NT2/D1 (cell line): Measurements from ENCODE around the gene SLFN13.
A peak's percentile ranks its signal among the peaks of the same experiment; 100 is the strongest.
"Not testable (repeated sequence)": the region's sequence is repeated elsewhere in the genome, so short reads cannot be mapped to it uniquely, and the experiment has no call there.

Source experiments
- DNase-seq: peaks from one replicate; pipeline ENCODE4 v3.0.0-alpha.2; 2011; ENCODE audit warnings: low read depth, low spot score
- H3K27me3 ChIP-seq: 2 replicates; pipeline ENCODE4 v1.6.0; 2011; ENCODE audit warnings: mild to moderate bottlenecking; ENCODE audit not compliant: insufficient read length, insufficient read depth
- H3K36me3 ChIP-seq: 2 replicates; pipeline ENCODE4 v1.6.1; 2011; ENCODE audit warnings: mild to moderate bottlenecking, low read length, mixed read lengths; ENCODE audit not compliant: insufficient read depth, insufficient read length
- H3K4me1 ChIP-seq: 2 replicates; pipeline ENCODE4 v1.5.1; 2011; ENCODE audit not compliant: insufficient read depth, insufficient read length
- H3K4me3 ChIP-seq: 2 replicates; pipeline ENCODE4 v1.5.1; 2011; ENCODE audit warnings: low read depth; ENCODE audit not compliant: insufficient read length
- H3K9ac ChIP-seq: 2 replicates; pipeline ENCODE4 v1.6.0; 2011; ENCODE audit warnings: low read depth; ENCODE audit not compliant: insufficient read length
- H3K9me3 ChIP-seq: 2 replicates; pipeline ENCODE4 v1.5.1; 2011; ENCODE audit warnings: mild to moderate bottlenecking, low read length; ENCODE audit not compliant: insufficient read depth
- SUZ12 ChIP-seq: IDR thresholded peaks from 2 replicates; pipeline ENCODE4 v1.6.1; 2011; ENCODE audit not compliant: insufficient read length, insufficient read depth; ENCODE audit errors: extremely low read depth
- YY1 ChIP-seq: IDR thresholded peaks from 2 replicates; pipeline ENCODE4 v1.6.1; 2011; ENCODE audit not compliant: insufficient read length, insufficient read depth
- ZNF274 ChIP-seq: IDR thresholded peaks from 2 replicates; pipeline ENCODE4 v1.6.1; 2011; ENCODE audit warnings: mild to moderate bottlenecking, low read depth, low read length

SLFN13 gene

DNA sequence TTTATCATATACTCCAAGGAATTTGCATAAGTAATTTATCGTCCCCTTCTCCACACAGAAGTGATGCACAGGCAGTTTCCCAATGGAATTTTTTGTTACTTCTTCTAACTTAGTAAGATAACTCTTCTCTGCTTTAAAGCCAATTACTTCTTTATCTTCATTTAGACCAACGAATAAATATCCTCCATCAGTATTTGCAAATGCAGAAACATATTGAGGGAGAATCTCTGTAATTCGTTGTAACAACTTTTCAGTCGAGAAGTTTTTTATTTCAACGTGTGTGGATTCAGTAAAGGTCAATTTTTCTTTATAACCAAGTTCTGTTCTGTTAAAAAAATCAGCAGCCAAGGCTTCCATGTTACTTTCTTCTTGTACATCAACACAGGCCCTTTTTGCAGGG lies 30.7 kb upstream of the SLFN13 start:
- Histone ChIP-seq H3K27me3 (peaks cover 8% of the 10 kb centered on the region), H3K9me3 (peaks cover 13% of the 10 kb centered on the region; the same call in 1 of the 2 replicates), H3K36me3 (no peaks in the 10 kb centered on the region), H3K9ac (no peak overlapping the region), H3K4me1 (no peaks in the 10 kb centered on the region), H3K4me3 (no peak overlapping the region)
- TF ChIP-seq SUZ12 (no peak), ZNF274 (no peak), YY1 (no peak)
- DNase-seq = no peak

DNA sequence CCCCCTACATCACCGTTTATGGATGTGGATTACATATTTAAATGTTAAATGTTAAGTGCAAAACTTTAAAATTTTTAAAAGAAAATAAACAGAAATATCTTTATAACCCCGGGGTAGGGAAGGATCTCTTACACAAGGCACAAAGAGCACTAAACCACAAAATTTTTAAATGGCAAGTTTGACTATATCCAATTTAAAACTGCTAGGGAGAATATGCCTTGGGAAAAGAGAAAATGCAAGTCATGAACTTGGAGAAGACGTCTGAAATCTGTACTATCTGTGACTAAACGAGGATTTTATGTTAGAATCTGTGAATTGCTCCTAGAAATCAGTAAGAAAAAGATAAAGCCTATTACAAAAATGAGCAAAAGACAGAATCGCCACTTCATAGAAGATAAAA lies 28.7 kb upstream of the SLFN13 start:
- H3K4me1 ChIP-seq = no peaks in the 10 kb centered on the region
- peaks cover 7% of the 10 kb centered on the region for H3K27me3 ChIP-seq
- TF ChIP-seq YY1 = no peak
- no peak overlapping the region for H3K9ac ChIP-seq
- H3K9me3 ChIP-seq = no peaks in the 10 kb centered on the region
- no peak for DNase-seq
- no peaks in the 10 kb centered on the region for H3K36me3 ChIP-seq
- no peak overlapping the region for H3K4me3 ChIP-seq

DNA sequence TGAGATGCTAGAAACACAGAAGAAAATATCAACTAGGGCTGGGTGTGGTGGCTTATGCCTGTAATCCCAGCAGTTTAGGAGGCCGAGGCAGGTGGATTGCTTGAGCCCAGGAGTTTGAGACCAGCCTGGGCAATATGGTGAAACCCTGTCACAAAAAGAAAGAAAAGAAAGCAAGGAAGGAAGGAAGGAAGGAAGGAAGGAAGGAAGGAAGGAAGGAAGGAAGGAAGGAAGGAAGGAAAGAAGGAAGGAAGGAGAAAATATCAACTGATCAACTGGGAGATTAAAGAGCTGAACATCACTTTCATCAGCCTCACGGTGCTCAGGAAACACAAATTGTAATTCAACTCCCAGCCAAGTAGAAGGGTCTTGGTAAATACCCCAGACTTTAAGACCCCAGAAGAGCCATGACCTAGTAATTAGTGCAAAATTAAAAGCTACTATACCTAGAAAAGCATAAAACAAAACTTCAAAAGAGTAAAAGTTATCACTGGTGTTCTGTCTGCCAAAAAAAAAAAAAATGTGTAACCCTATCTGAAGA lies 27.8 kb upstream of the SLFN13 start:
- no peak overlapping the region for H3K4me3 ChIP-seq
- H3K27me3 ChIP-seq = peaks cover 7% of the 10 kb centered on the region
- TF ChIP-seq ZNF274 (no peak), SUZ12 (no peak), YY1 (no peak)
- DNase-seq = no peak
- H3K36me3 ChIP-seq = no peaks in the 10 kb centered on the region
- H3K4me1 ChIP-seq = no peaks in the 10 kb centered on the region
- no peaks in the 10 kb centered on the region for H3K9me3 ChIP-seq
- H3K9ac ChIP-seq = no peak overlapping the region

DNA sequence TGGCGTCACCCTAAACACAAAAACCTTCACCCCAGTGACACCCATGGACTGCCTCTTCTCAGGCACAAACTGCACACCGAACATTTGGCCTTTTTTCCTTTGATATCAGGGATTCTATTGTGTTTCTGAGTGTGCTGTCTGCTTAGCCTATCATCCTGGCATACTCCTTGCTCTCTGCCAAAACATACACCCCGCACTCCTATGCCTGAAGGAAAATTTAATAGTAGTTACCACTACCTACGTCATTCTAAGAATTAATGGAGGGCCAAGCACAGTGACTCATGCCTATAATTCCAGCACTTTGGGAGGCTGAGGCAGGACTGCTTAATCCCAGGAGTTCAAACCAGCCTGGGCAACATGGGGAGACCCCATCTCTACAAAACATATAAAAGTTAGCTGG lies 19.9 kb upstream of the SLFN13 start:
- H3K36me3 ChIP-seq = no peaks in the 10 kb centered on the region
- H3K27me3 ChIP-seq = no peaks in the 10 kb centered on the region
- DNase-seq = no peak
- TF ChIP-seq SUZ12 = no peak
- TF ChIP-seq ZNF274 = no peak
- no peak for TF ChIP-seq YY1
- no peaks in the 10 kb centered on the region for H3K4me1 ChIP-seq
- H3K9ac ChIP-seq = no peak overlapping the region
- H3K9me3 ChIP-seq = no peaks in the 10 kb centered on the region
- H3K4me3 ChIP-seq = no peak overlapping the region

DNA sequence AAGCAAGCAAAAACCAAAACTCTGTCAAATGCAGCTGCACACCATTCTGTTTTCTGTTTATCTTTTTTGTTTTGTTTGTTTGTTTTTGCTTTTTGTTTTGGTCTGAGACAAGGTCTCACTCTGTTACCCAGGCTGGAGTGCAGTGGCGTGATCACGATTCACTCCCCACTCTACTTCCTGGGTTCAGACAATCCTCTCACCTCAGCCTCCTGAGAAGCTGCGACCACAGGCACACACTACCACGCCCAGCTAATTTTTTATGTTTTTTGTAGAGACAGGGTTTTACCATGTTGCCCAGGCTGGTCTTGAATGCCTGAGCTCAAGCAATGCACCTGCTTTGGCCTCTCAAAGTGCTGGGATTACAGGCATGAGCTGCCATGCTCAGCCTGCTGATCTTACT lies 19.3 kb upstream of the SLFN13 start:
- Histone ChIP-seq H3K4me3 (no peak overlapping the region), H3K9ac (no peak overlapping the region), H3K36me3 (no peaks in the 10 kb centered on the region), H3K9me3 (no peaks in the 10 kb centered on the region), H3K4me1 (no peaks in the 10 kb centered on the region), H3K27me3 (peaks cover 3% of the 10 kb centered on the region)
- TF ChIP-seq ZNF274 (no peak), SUZ12 (no peak), YY1 (no peak)
- DNase-seq = no peak

DNA sequence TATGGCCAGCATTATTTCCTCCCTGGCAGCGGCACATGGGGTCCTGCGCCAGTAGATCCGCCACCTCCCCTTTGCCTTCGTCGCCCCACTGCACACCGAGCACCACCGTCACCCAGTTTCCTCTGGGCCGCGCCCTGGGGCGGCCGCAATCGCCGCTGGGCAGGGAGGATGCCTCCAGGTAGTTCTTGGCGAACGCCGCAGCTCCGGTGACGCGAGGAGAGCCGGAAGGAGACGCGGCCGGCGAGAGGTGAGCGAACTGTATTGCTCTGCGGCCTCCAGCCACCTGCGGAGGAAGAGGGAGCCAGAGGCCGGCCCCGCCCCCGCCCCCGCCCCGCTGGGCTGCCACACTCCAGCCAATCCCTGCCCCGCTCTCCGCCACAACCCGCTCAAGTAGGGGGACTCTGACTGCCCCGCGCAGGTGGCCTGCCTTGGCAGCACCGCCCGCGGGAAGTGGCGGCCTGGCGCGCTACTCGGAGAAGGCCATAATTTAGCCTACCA lies 11.8 kb upstream of the SLFN13 start:
- no peak for TF ChIP-seq ZNF274
- TF ChIP-seq YY1 = no peak
- TF ChIP-seq SUZ12 = no peak
- DNase-seq = no peak
- Histone ChIP-seq H3K36me3 (no peaks in the 10 kb centered on the region), H3K27me3 (peaks cover 35% of the 10 kb centered on the region), H3K4me3 (peak overlapping the region; percentile 39), H3K9ac (peak overlapping the region; percentile 42), H3K4me1 (no peaks in the 10 kb centered on the region), H3K9me3 (no peaks in the 10 kb centered on the region)

DNA sequence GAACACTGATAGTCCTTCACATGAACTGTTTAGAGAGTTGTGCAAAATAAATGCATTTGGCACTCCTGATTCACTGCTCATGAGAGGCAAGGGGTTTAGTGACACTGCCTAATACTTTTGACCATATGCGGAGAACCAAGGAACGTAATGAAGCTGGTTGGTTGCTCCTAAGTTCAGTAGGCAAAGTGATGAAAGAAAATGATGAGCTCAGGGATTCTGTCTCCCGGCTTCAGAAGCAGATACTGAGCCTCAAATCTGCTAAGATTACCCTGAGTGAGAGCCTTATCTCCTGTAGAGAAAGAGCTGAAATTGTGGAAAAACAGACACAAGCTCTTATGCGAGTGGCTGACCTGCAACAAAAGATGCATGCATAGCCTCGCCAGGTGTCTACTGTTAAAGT lies 5.5 kb upstream of the SLFN13 start:
- H3K9ac ChIP-seq, H3K9me3 ChIP-seq, DNase-seq, H3K36me3 ChIP-seq, H3K4me3 ChIP-seq, H3K4me1 ChIP-seq: not testable (repeated sequence)
- peaks cover 24% of the 10 kb centered on the region for H3K27me3 ChIP-seq

DNA sequence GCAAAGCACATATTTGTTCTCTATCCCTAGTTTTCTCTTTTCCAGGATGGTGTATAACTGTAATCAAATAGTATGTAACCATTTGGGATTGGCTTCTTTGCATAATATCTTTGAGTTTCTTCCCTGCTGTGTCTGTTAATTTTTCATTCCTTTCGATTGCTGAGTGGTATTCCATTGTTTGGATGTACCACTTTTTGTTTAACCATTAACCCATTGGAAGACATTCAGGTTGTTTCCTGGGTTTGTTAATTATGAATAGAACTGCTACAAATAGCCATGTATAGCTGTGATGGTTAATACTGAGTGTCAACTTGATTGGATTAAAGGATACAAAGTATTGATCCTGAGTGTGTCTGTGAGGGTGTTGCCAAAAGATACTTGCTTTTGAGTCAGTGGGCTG lies 4.6 kb upstream of the SLFN13 start:
- no peak for TF ChIP-seq ZNF274
- no peak for TF ChIP-seq SUZ12
- TF ChIP-seq YY1 = no peak
- H3K9ac ChIP-seq = no peak overlapping the region
- peaks cover 20% of the 10 kb centered on the region for H3K27me3 ChIP-seq
- DNase-seq = no peak
- H3K9me3 ChIP-seq = no peaks in the 10 kb centered on the region
- H3K4me1 ChIP-seq = no peaks in the 10 kb centered on the region
- H3K4me3 ChIP-seq = no peak overlapping the region
- H3K36me3 ChIP-seq = no peaks in the 10 kb centered on the region
